Fibroblast of pulmonary artery (primary cell): ENCODE measurements around the gene SBK3.

Experiments
- DNase-seq: peaks from one replicate; pipeline ENCODE4 v3.0.0-alpha.2; 2010; ENCODE audit warnings: low read depth
- H3K4me3 ChIP-seq: replicated peaks from 2 replicates; pipeline ENCODE4 v1.5.1; 2011; ENCODE audit warnings: low read depth, mild to moderate bottlenecking, control low read depth, low read length, moderate library complexity
- CTCF ChIP-seq: IDR thresholded peaks from 2 replicates; pipeline ENCODE4 v1.5.1; 2011; ENCODE audit warnings: mild to moderate bottlenecking, control low read depth, low read length, inconsistent platforms; ENCODE audit errors: missing control alignments

Gene SBK3

GRCh38 chr19:55493645-55494171, 51.6 kb downstream of the SBK3 start:
- peak; percentile 48 for DNase-seq
- TF ChIP-seq CTCF: no peak
- peak overlapping the region; percentile 65 for H3K4me3 ChIP-seq

GRCh38 chr19:55493052-55493644, 52.2 kb downstream of the SBK3 start:
- peak overlapping the region; percentile 65 for H3K4me3 ChIP-seq
- DNase-seq: peak; percentile 45
- TF ChIP-seq CTCF: no peak

GRCh38 chr19:55492362-55492944, 52.9 kb downstream of the SBK3 start:
- no peak overlapping the region for H3K4me3 ChIP-seq
- TF ChIP-seq CTCF: no peak
- no peak for DNase-seq

GRCh38 chr19:55491546-55492360, 53.6 kb downstream of the SBK3 start:
- no peak for TF ChIP-seq CTCF
- H3K4me3 ChIP-seq: no peak overlapping the region
- DNase-seq: no peak
